OCI-M1 (cell line): Measurements from ENCODE around the gene CTRB1.
"Not testable (repeated sequence)": the region's sequence is repeated elsewhere in the genome, so short reads cannot be mapped to it uniquely, and the experiment has no call there.

Source experiments
- DNase-seq: peaks from one replicate; lab custom pipeline; 2025; lab: John Stamatoyannopoulos, UW

Gene CTRB1

GRCh38 chr16:75254359-75254837 lies 35.6 kb downstream of the CTRB1 start:
- no peak for DNase-seq

- no peak for DNase-seq
Observed at GRCh38 chr16:75256059-75256571, 37.3 kb downstream of the CTRB1 start.

GRCh38 chr16:75256696-75257343 lies 38.0 kb downstream of the CTRB1 start:
- DNase-seq, result no peak

- DNase-seq, result no peak
Observed at GRCh38 chr16:75257886-75258806, 39.4 kb downstream of the CTRB1 start.

- DNase-seq, result no peak
Observed at GRCh38 chr16:75258807-75259141, 40.0 kb downstream of the CTRB1 start.

- no peak for DNase-seq
Observed at GRCh38 chr16:75260851-75261589, 42.2 kb downstream of the CTRB1 start.

GRCh38 chr16:75261590-75262078 lies 42.8 kb downstream of the CTRB1 start:
- DNase-seq, result no peak

GRCh38 chr16:75262104-75262799 lies 43.5 kb downstream of the CTRB1 start:
- no peak for DNase-seq

GRCh38 chr16:75262800-75263127 lies 44.0 kb downstream of the CTRB1 start:
- no peak for DNase-seq

GRCh38 chr16:75263291-75263962 lies 44.6 kb downstream of the CTRB1 start:
- DNase-seq, result no peak

- DNase-seq, result no peak
Observed at GRCh38 chr16:75263963-75264445, 45.2 kb downstream of the CTRB1 start.

- no peak for DNase-seq
Observed at GRCh38 chr16:75264457-75264998, 45.7 kb downstream of the CTRB1 start.

GRCh38 chr16:75264999-75265910 lies 46.5 kb downstream of the CTRB1 start:
- no peak for DNase-seq

GRCh38 chr16:75265911-75266701 lies 47.3 kb downstream of the CTRB1 start:
- peak; percentile 80 for DNase-seq

- DNase-seq, result no peak
Observed at GRCh38 chr16:75266738-75267630, 48.2 kb downstream of the CTRB1 start.

GRCh38 chr16:75267631-75268264 lies 49.0 kb downstream of the CTRB1 start:
- no peak for DNase-seq

- not testable (repeated sequence) for DNase-seq
Observed at GRCh38 chr16:75269358-75269757, 50.6 kb downstream of the CTRB1 start.
